H9 (cell line): ENCODE measurements around the gene ELMO2. TPM values are rescaled to one million over a fixed set of nuclear protein-coding genes. Genes with fewer than 3 reads are reported as not detected.
A peak's percentile ranks its signal among the peaks of the same experiment; 100 is the strongest.

Experiments used
- DNase-seq: peaks from one replicate; pipeline ENCODE4 v3.0.0-alpha.2; 2017
- H2AFZ ChIP-seq: one replicate; pipeline ENCODE4 v1.6.1; 2013; ENCODE audit warnings: mild to moderate bottlenecking, low read length, control low read depth, moderate library complexity
- H2AK5ac ChIP-seq: 2 replicates; pipeline ENCODE4 v1.6.1; 2013; ENCODE audit warnings: low read length, control low read depth, mixed read lengths; ENCODE audit not compliant: insufficient read length
- H2BK120ac ChIP-seq: one replicate; pipeline ENCODE4 v1.6.1; 2013; ENCODE audit warnings: low read depth, mild to moderate bottlenecking, low read length, control low read depth, inconsistent platforms; ENCODE audit not compliant: poor library complexity, severe bottlenecking
- H2BK12ac ChIP-seq: 2 replicates; pipeline ENCODE4 v1.6.1; 2013; ENCODE audit warnings: low read length, control low read depth, mixed read lengths, low read depth; ENCODE audit not compliant: insufficient read length
- H2BK15ac ChIP-seq: 2 replicates; pipeline ENCODE4 v1.6.1; 2013; ENCODE audit warnings: low read depth, low read length, control low read depth
- H2BK20ac ChIP-seq: one replicate; pipeline ENCODE4 v1.6.1; 2013; ENCODE audit warnings: low read depth, mild to moderate bottlenecking, low read length, control low read depth, inconsistent platforms; ENCODE audit not compliant: poor library complexity, severe bottlenecking
- H2BK5ac ChIP-seq: 2 replicates; pipeline ENCODE4 v1.6.1; 2013; ENCODE audit warnings: low read length, control low read depth, mixed read lengths; ENCODE audit not compliant: insufficient read length
- H3K14ac ChIP-seq: 2 replicates; pipeline ENCODE4 v1.6.1; 2013; ENCODE audit warnings: low read length, control low read depth; ENCODE audit not compliant: insufficient read depth
- H3K18ac ChIP-seq: 2 replicates; pipeline ENCODE4 v1.6.1; 2013; ENCODE audit warnings: low read depth, mild to moderate bottlenecking, mixed read lengths, low read length, control low read depth; ENCODE audit not compliant: insufficient read length
- H3K23ac ChIP-seq: 2 replicates; pipeline ENCODE4 v1.6.1; 2013; ENCODE audit warnings: low read length, control low read depth, mixed read lengths, low read depth; ENCODE audit not compliant: insufficient read length
- H3K23me2 ChIP-seq: 2 replicates; pipeline ENCODE4 v1.6.1; 2013; ENCODE audit warnings: low read depth, mild to moderate bottlenecking, mixed read lengths, low read length, control low read depth; ENCODE audit not compliant: insufficient read length, poor library complexity, severe bottlenecking
- H3K27ac ChIP-seq: 2 replicates; pipeline ENCODE4 v1.5.1; 2013; ENCODE audit warnings: low read length, control low read depth, mixed read lengths, low read depth; ENCODE audit not compliant: insufficient read length
- H3K27me3 ChIP-seq: 2 replicates; pipeline ENCODE4 v1.6.1; 2013; ENCODE audit warnings: low read length, control low read depth, inconsistent platforms; ENCODE audit not compliant: insufficient read depth
- H3K4ac ChIP-seq: 2 replicates; pipeline ENCODE4 v1.6.1; 2013; ENCODE audit warnings: low read depth, mild to moderate bottlenecking, control low read depth, inconsistent platforms, low read length, moderate library complexity
- H3K4me1 ChIP-seq: 2 replicates; pipeline ENCODE4 v1.6.1; 2013; ENCODE audit warnings: low read length, control low read depth, inconsistent platforms; ENCODE audit not compliant: insufficient read depth
- H3K4me2 ChIP-seq: 2 replicates; pipeline ENCODE4 v1.6.1; 2013; ENCODE audit warnings: low read length, control low read depth, mixed read lengths; ENCODE audit not compliant: insufficient read length, insufficient read depth
- H3K56ac ChIP-seq: 2 replicates; pipeline ENCODE4 v1.6.1; 2013; ENCODE audit warnings: low read depth, mild to moderate bottlenecking, mixed read lengths, low read length, control low read depth; ENCODE audit not compliant: insufficient read length
- H3K79me1 ChIP-seq: 2 replicates; pipeline ENCODE4 v1.6.1; 2013; ENCODE audit warnings: low read depth, mild to moderate bottlenecking, moderate library complexity, low read length, control low read depth, inconsistent platforms; ENCODE audit not compliant: insufficient read depth, poor library complexity, severe bottlenecking
- H3K79me2 ChIP-seq: 2 replicates; pipeline ENCODE4 v1.6.1; 2013; ENCODE audit warnings: low read length, control low read depth, inconsistent platforms; ENCODE audit not compliant: insufficient read depth
- H3K9ac ChIP-seq: 2 replicates; pipeline ENCODE4 v1.6.1; 2013; ENCODE audit warnings: low read length, control low read depth, mixed read lengths; ENCODE audit not compliant: insufficient read length; ENCODE audit errors: extremely low read depth
- H3K9me3 ChIP-seq: one replicate; pipeline ENCODE4 v1.6.1; 2013; ENCODE audit warnings: low read depth, low read length, inconsistent platforms; ENCODE audit not compliant: control insufficient read depth
- H3T11ph ChIP-seq: one replicate; pipeline ENCODE4 v1.6.1; 2013; ENCODE audit warnings: mild to moderate bottlenecking, low read length, control low read depth, inconsistent platforms
- H4K20me1 ChIP-seq: one replicate; pipeline ENCODE4 v1.6.1; 2013; ENCODE audit not compliant: control insufficient read depth, insufficient read length, insufficient read depth
- H4K5ac ChIP-seq: 2 replicates; pipeline ENCODE4 v1.6.1; 2013; ENCODE audit warnings: low read depth, mild to moderate bottlenecking, mixed read lengths, low read length, control low read depth; ENCODE audit not compliant: insufficient read length
- H4K8ac ChIP-seq: replicated peaks from 2 replicates; pipeline ENCODE4 v1.6.1; 2013; ENCODE audit warnings: low read length, control low read depth, mixed read lengths, low read depth; ENCODE audit not compliant: insufficient read length
- H4K91ac ChIP-seq: 2 replicates; pipeline ENCODE4 v1.6.1; 2013; ENCODE audit warnings: low read depth, mild to moderate bottlenecking, moderate library complexity, mixed read lengths, low read length, control low read depth; ENCODE audit not compliant: insufficient read length
- H3K27ac Mint-ChIP-seq, 3 experiments: 2 replicates in 2 of 3; 3 replicates in 1 of 3; pipeline ENCODE4 v1.8.0; 2020 to 2021; ENCODE audit warnings: mixed read lengths in 3 of 3, mild to moderate bottlenecking in 1 of 3, moderate library complexity in 1 of 3
- H3K27me3 Mint-ChIP-seq: 2 replicates; pipeline ENCODE4 v1.8.0; 2021; ENCODE audit warnings: low read depth, mild to moderate bottlenecking, moderate library complexity, mixed read lengths
- H3K36me3 Mint-ChIP-seq, 3 experiments: 2 replicates in 2 of 3; 3 replicates in 1 of 3; pipeline ENCODE4 v1.8.0; 2020 to 2021; ENCODE audit warnings: low read depth in 3 of 3, mixed read lengths in 3 of 3; ENCODE audit not compliant: insufficient read depth in 1 of 3
- H3K4me1 Mint-ChIP-seq, 2 experiments: 2 replicates each; pipeline ENCODE4 v1.8.0; 2020; ENCODE audit warnings: mixed read lengths in 2 of 2
- H3K4me3 Mint-ChIP-seq, 2 experiments: 2 replicates in 1 of 2; 3 replicates in 1 of 2; pipeline ENCODE4 v1.8.0; 2020 to 2021; ENCODE audit warnings: mild to moderate bottlenecking in 2 of 2, mixed read lengths in 2 of 2, moderate library complexity in 1 of 2
- H3K9me3 Mint-ChIP-seq, 2 experiments: 2 replicates in 1 of 2; 3 replicates in 1 of 2; pipeline ENCODE4 v1.8.0; 2020; ENCODE audit warnings: mild to moderate bottlenecking in 2 of 2, mixed read lengths in 2 of 2, moderate library complexity in 1 of 2
- CTCF ChIP-seq: fragments of 200-600 bp; sonication (generic); conservative IDR thresholded peaks from 3 replicates; pipeline ENCODE4 v1.8.0; 2021; ENCODE audit warnings: antibody characterized with exemption, mild to moderate bottlenecking
- WGBS: extraction: QIAGEN DNeasy Blood & Tissue Kit; methylation state at CpG from one replicate; pipeline ENCODE4 v1.1.7; 2013; ENCODE audit warnings: missing lambda C conversion rate, low lambda C conversion rate, mixed read lengths; ENCODE audit not compliant: insufficient read length; ENCODE audit errors: extremely low coverage; 5-methylcytosine and 5-hydroxymethylcytosine counted together
- total RNA-seq: library from RNA; stranded (reverse); gene quantifications from 2 replicates; pipeline ENCODE4 v1.2.1, GENCODE V29; 2021

ELMO2 gene
- total RNA-seq, 1 experiment from 2014 or later: 32.5 TPM

DNA sequence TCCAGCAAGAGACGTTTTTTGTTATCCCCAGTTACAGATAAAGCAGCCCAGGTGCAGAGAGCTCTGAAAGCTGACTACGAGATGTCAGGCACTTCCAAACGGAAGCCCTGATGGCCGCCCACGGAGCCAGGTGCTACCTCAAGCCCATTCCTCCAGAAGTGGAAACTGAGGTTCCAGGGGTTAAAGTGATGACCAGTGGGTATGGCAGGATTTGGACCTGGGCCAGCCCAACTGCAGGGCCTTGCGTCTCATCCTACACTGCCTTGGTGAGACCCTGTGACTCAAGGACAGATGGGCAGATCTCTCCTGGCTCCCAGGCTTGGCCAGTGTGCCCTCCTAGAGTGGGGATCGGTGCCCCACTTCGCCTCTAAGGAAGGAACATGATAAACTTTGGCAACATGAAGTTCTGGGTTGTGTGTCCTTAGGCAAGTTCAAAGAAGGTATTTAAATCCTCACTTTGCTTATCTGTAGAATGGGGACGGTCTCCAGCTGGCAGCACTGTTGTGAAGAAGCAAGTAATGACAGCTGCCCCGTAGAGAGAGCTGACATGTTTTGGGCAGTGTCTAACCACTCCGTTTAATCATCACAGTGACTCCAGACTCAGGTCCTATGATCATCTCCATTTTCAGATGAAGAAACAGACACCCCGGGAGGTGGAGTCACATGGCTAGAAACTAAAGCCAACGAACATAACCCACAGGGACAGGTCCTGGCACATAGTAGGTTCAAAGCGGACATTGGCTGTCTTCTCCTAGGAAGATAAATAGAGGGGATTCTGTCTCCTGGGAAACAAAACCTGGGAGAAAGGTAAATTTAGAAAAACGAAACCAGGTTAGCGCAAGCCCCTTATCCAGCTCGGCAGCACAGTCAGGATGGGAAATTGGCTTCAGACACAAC lies 63.7 kb downstream of the ELMO2 start:
- Histone ChIP-seq H3K9me3 (no peaks in the 10 kb centered on the region), H3K56ac (no peak overlapping the region), H3K4me1 (no peaks in the 10 kb centered on the region), H3K23me2 (no peaks in the 10 kb centered on the region), H3K4me2 (no peak overlapping the region), H4K20me1 (no peaks in the 10 kb centered on the region), H3K79me2 (no peaks in the 10 kb centered on the region), H2BK15ac (no peak overlapping the region), H3K4ac (no peak overlapping the region), H4K91ac (no peak overlapping the region), H3T11ph (no peak overlapping the region), H3K79me1 (no peaks in the 10 kb centered on the region), H2BK120ac (no peak overlapping the region), H2AK5ac (no peak overlapping the region), H4K5ac (no peak overlapping the region), H3K18ac (no peak overlapping the region), H3K27ac (no peak overlapping the region), H3K23ac (no peak overlapping the region), H4K8ac (no peak overlapping the region), H3K9ac (no peak overlapping the region), H2BK12ac (no peak overlapping the region), H2BK20ac (no peak overlapping the region), H3K14ac (no peak overlapping the region), H2BK5ac (no peak overlapping the region), H2AFZ (no peak overlapping the region), H3K27me3 (no peaks in the 10 kb centered on the region; the same call in 1 of the 2 replicates)
- Mint-ChIP-seq H3K9me3 (no peaks in the 10 kb centered on the region), H3K4me3 (no peak overlapping the region), H3K36me3 (peaks cover 0 to 7% (median 3%) of the 10 kb centered on the region in 3 experiments; a peak in 3 of 7 replicates), H3K27ac (0 out of 7 replicates have a peak overlapping the region, but pooled peaks of 1 of the 3 experiments have one; percentile 60), H3K27me3 (peaks cover 72% of the 10 kb centered on the region), H3K4me1 (peaks cover 9 to 35% of the 10 kb centered on the region in 2 experiments)
- no CpG with 5 or more reads among the region's 17 CpGs for WGBS
- DNase-seq: no peak
- no peak for TF ChIP-seq CTCF
